Neural cell (in vitro differentiated cells): ENCODE measurements around the gene SPATA2L. TPM values are rescaled to one million over a fixed set of nuclear protein-coding genes. Genes with fewer than 3 reads are reported as not detected.

Experiments used
- H2AFZ ChIP-seq: fragments of 200-600, 300-800 bp; sonication (generic), shearing (Covaris generic); 2 replicates; pipeline ENCODE4 v1.6.0; 2014; ENCODE audit warnings: low read depth, mild to moderate bottlenecking, antibody characterized with exemption, low read length, moderate library complexity
- H3F3A ChIP-seq: fragments of 200-600 bp; shearing (Covaris generic); 2 replicates; pipeline ENCODE4 v1.6.1; 2016; ENCODE audit warnings: mild to moderate bottlenecking, moderate library complexity, mixed read lengths, antibody characterized with exemption, low read length; ENCODE audit not compliant: insufficient read depth, poor library complexity, severe bottlenecking
- H3K27ac ChIP-seq: fragments of 200-600, 300-800 bp; sonication (generic), shearing (Covaris generic); 2 replicates; pipeline ENCODE4 v1.5.1; 2014; ENCODE audit warnings: mild to moderate bottlenecking, low read length, moderate library complexity
- H3K27me3 ChIP-seq: fragments of 300-800, 200-600 bp; sonication (generic), shearing (Covaris generic); 2 replicates; pipeline ENCODE4 v1.6.0; 2014; ENCODE audit warnings: mild to moderate bottlenecking, low read depth, low read length, moderate library complexity; ENCODE audit not compliant: insufficient read depth
- H3K36me3 ChIP-seq: fragments of 300-800, 200-600 bp; sonication (generic), shearing (Covaris generic); 2 replicates; pipeline ENCODE4 v1.5.1; 2014; ENCODE audit warnings: mild to moderate bottlenecking, antibody characterized with exemption, low read length, moderate library complexity; ENCODE audit not compliant: insufficient read depth
- H3K4me2 ChIP-seq: fragments of 300-800, 200-600 bp; sonication (generic), shearing (Covaris generic); 2 replicates; pipeline ENCODE4 v1.6.0; 2014; ENCODE audit warnings: mild to moderate bottlenecking, low read length
- H3K4me3 ChIP-seq: fragments of 300-800, 200-600 bp; sonication (generic), shearing (Covaris generic); 2 replicates; pipeline ENCODE4 v1.5.1; 2014; ENCODE audit warnings: mild to moderate bottlenecking, low read length, moderate library complexity
- H3K79me2 ChIP-seq: fragments of 200-600 bp; shearing (Covaris generic); replicated peaks from 2 replicates; pipeline ENCODE4 v1.6.0; 2014; ENCODE audit warnings: mild to moderate bottlenecking, low read length, moderate library complexity; ENCODE audit not compliant: insufficient read depth
- H3K9ac ChIP-seq: fragments of 300-800, 200-600 bp; sonication (generic), shearing (Covaris generic); 2 replicates; pipeline ENCODE4 v1.6.1; 2016; ENCODE audit warnings: mild to moderate bottlenecking, low read length, mixed read lengths
- H3K9me2 ChIP-seq: fragments of 200-600 bp; shearing (Covaris generic); 2 replicates; pipeline ENCODE4 v1.6.1; 2016; ENCODE audit warnings: mild to moderate bottlenecking, low read length, mixed read lengths; ENCODE audit not compliant: insufficient read depth
- H3K9me3 ChIP-seq: fragments of 200-600, 300-800 bp; sonication (generic), shearing (Covaris generic); 2 replicates; pipeline ENCODE4 v1.6.1; 2016; ENCODE audit warnings: mild to moderate bottlenecking, mixed run types, low read length, moderate library complexity, mixed read lengths
- H4K20me1 ChIP-seq: fragments of 200-600 bp; shearing (Covaris generic); 2 replicates; pipeline ENCODE4 v1.6.1; 2016; ENCODE audit warnings: mild to moderate bottlenecking, mixed run types; ENCODE audit not compliant: insufficient read depth
- CTCF ChIP-seq: fragments of 450-650 bp; IDR thresholded peaks from 2 replicates; pipeline ENCODE4 v1.5.1; 2014; ENCODE audit warnings: antibody characterized with exemption, mild to moderate bottlenecking, moderate library complexity; ENCODE audit not compliant: poor library complexity, severe bottlenecking
- EP300 ChIP-seq: fragments of 450-650 bp; conservative IDR thresholded peaks from 2 replicates; pipeline ENCODE4 v1.6.1; 2014; ENCODE audit warnings: antibody characterized with exemption, mild to moderate bottlenecking, moderate library complexity; ENCODE audit not compliant: poor library complexity, severe bottlenecking
- EZH2 ChIP-seq: fragments of 200-600, 300-800 bp; shearing (Covaris generic), sonication (generic); IDR thresholded peaks from 2 replicates; pipeline ENCODE4 v1.6.1; 2014; ENCODE audit warnings: antibody characterized with exemption, low read length, borderline replicate concordance, mild to moderate bottlenecking; ENCODE audit not compliant: insufficient read depth, poor library complexity, severe bottlenecking
- MXI1 ChIP-seq: fragments of 450-650 bp; conservative IDR thresholded peaks from 2 replicates; pipeline ENCODE4 v1.6.1; 2014; ENCODE audit warnings: antibody characterized with exemption, mild to moderate bottlenecking; ENCODE audit not compliant: poor library complexity, severe bottlenecking
- POLR2AphosphoS5 ChIP-seq: IDR thresholded peaks from 2 replicates; pipeline ENCODE4 v1.6.1; 2012
- RAD21 ChIP-seq: fragments of 450-650 bp; conservative IDR thresholded peaks from 2 replicates; pipeline ENCODE4 v1.6.1; 2014; ENCODE audit warnings: antibody characterized with exemption, mild to moderate bottlenecking, moderate library complexity
- SMC3 ChIP-seq: fragments of 450-650 bp; conservative IDR thresholded peaks from 2 replicates; pipeline ENCODE4 v1.6.1; 2014; ENCODE audit warnings: antibody characterized with exemption, mild to moderate bottlenecking, moderate library complexity; ENCODE audit not compliant: poor library complexity
- TAF1 ChIP-seq: IDR thresholded peaks from 2 replicates; pipeline ENCODE4 v1.6.1; 2012; ENCODE audit warnings: low read depth
- polyA plus RNA-seq: library from polyadenylated mRNA; depleted of rRNA; stranded (reverse); fragments of >200 nt; gene quantifications from 2 replicates; pipeline ENCODE4 v1.2.3, GENCODE V29; 2014
- TF ChIP-seq, protein P1 (sequence below): IDR thresholded peaks from 2 replicates; pipeline ENCODE4 v1.6.1; 2012; ENCODE audit warnings: borderline replicate concordance

SPATA2L gene
- polyA plus RNA-seq, 1 donor from 2014 or later, result 39.1 TPM

DNA sequence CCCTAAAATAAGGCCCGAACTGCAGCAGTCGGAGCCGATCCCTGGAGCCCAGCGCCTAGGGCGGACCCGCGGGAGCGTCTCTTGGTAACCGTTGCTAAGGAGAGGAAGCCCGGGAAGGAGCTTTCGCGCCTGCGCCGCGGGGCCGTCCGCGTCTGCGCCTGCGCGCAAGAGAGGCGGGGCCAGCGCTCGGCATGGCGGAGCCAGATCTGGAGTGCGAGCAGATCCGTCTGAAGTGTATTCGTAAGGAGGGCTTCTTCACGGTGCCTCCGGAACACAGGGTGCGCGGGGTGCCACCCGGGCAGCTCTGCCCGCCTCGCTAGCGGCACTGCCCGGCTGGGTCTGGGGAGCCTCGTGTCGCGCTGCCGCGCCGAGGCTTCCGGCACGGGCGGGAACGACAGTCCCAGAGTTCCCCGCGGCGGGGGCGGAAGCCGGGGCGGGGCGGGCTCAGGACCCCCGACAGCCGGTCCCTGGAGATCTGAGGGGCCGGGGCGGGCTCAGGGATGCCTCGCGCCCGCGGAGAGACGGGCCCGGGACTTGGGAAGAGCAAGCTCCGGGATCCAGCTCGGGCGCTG is 14.9 kb downstream of the SPATA2L start, which contains the start of gene CDK10:
CDK10 (plus strand) TSS at position 170 of the 572 bp plus-strand sequence; CDS start at position 192, 22 bp downstream.
- Histone ChIP-seq H3K4me3 (peak within 1 kb of the TSS; percentile 87), H3K27ac (peak within 1 kb of the TSS; percentile 80)

DNA sequence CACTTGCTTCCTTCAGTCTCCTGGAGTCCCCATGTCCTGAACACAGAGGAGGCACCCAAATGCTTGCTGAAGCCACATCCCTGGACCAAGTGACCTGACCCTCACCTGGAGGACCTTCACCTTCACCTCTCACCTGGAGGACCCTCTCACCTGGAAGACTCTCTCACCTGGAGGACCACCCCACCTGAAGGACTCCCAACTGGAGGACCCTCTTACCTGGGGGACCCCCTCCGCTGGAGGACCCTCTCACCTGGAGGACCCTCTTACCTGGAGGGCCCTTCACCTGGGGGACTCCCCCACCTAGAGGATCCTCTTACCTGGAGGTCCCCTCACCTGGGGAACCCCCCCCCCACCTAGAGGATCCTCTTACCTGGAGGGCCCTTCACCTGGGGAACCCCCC is 15.6 kb downstream of the SPATA2L start:
- Histone ChIP-seq H3K9me3 (no peaks in the 10 kb centered on the region), H2AFZ (no peak overlapping the region), H3K9me2 (no peaks in the 10 kb centered on the region), H3K79me2 (no peaks in the 10 kb centered on the region), H3K9ac (no peak overlapping the region), H3K4me2 (no peak overlapping the region), H3K27me3 (no peaks in the 10 kb centered on the region), H3K4me3 (peak overlapping the region; percentile 87), H3K27ac (peak overlapping the region; percentile 80), H3K36me3 (no peaks in the 10 kb centered on the region), H3F3A (no peaks in the 10 kb centered on the region), H4K20me1 (no peaks in the 10 kb centered on the region)
- TF ChIP-seq, protein P1, sequence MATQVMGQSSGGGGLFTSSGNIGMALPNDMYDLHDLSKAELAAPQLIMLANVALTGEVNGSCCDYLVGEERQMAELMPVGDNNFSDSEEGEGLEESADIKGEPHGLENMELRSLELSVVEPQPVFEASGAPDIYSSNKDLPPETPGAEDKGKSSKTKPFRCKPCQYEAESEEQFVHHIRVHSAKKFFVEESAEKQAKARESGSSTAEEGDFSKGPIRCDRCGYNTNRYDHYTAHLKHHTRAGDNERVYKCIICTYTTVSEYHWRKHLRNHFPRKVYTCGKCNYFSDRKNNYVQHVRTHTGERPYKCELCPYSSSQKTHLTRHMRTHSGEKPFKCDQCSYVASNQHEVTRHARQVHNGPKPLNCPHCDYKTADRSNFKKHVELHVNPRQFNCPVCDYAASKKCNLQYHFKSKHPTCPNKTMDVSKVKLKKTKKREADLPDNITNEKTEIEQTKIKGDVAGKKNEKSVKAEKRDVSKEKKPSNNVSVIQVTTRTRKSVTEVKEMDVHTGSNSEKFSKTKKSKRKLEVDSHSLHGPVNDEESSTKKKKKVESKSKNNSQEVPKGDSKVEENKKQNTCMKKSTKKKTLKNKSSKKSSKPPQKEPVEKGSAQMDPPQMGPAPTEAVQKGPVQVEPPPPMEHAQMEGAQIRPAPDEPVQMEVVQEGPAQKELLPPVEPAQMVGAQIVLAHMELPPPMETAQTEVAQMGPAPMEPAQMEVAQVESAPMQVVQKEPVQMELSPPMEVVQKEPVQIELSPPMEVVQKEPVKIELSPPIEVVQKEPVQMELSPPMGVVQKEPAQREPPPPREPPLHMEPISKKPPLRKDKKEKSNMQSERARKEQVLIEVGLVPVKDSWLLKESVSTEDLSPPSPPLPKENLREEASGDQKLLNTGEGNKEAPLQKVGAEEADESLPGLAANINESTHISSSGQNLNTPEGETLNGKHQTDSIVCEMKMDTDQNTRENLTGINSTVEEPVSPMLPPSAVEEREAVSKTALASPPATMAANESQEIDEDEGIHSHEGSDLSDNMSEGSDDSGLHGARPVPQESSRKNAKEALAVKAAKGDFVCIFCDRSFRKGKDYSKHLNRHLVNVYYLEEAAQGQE, result no peak
- TF ChIP-seq MXI1 (no peak), TAF1 (no peak), EZH2 (no peak), POLR2AphosphoS5 (no peak), CTCF (no peak)

More for the DNA sequence above, 14.9 kb downstream of the SPATA2L start, which contains the start of gene CDK10:
- Histone ChIP-seq H3K36me3 (no peaks in the 10 kb centered on the region), H3F3A (no peaks in the 10 kb centered on the region), H3K79me2 (no peaks in the 10 kb centered on the region), H3K9me3 (no peaks in the 10 kb centered on the region), H4K20me1 (no peaks in the 10 kb centered on the region), H3K4me2 (peak within 1 kb of the TSS; percentile 80), H3K27me3 (no peaks in the 10 kb centered on the region), H2AFZ (peak within 1 kb of the TSS; percentile 80), H3K9ac (peak within 1 kb of the TSS; percentile 77), H3K9me2 (no peaks in the 10 kb centered on the region)
- TF ChIP-seq TAF1 (peak; percentile 74), EZH2 (no peak), CTCF (no peak), MXI1 (peak; percentile 98), SMC3 (no peak), POLR2AphosphoS5 (peak; percentile 95), EP300 (peak; percentile 12), RAD21 (no peak)
- TF ChIP-seq, protein P1, result peak; percentile 49
